Aorta (tissue), 5 donors: ENCODE data around the gene RETREG1. TPM values are rescaled to one million over a fixed set of nuclear protein-coding genes. Genes with fewer than 3 reads are reported as not detected.

Experiments
- ATAC-seq: fragments of 200-7000 bp; cut with Tn5 transposase; one replicate; pipeline ENCODE4 v1.9.1; 2022; ENCODE audit warnings: moderate library complexity; ENCODE audit not compliant: low FRiP score
- DNase-seq, 2 donors: peaks; one replicate each; pipeline ENCODE4 v3.0.0-alpha.2; 2020
- H3K27ac ChIP-seq, 2 donors: one replicate each; pipeline ENCODE4 v1.5.1; 2013; ENCODE audit warnings: low read length in 2 of 2, mild to moderate bottlenecking in 2 of 2, moderate library complexity in 2 of 2, control low read depth in 1 of 2, inconsistent platforms in 1 of 2, low read depth in 1 of 2
- H3K27me3 ChIP-seq, 2 donors: one replicate each; pipeline ENCODE4 v1.6.1; 2013; ENCODE audit warnings: control low read depth in 1 of 2, low read length in 1 of 2, mild to moderate bottlenecking in 1 of 2, moderate library complexity in 1 of 2; ENCODE audit not compliant: insufficient read depth in 2 of 2, control insufficient read depth in 1 of 2
- H3K36me3 ChIP-seq, 2 donors: one replicate each; pipeline ENCODE4 v1.6.1; 2013; ENCODE audit warnings: control low read depth in 1 of 2, low read length in 1 of 2, mild to moderate bottlenecking in 1 of 2; ENCODE audit not compliant: insufficient read depth in 2 of 2, control insufficient read depth in 1 of 2
- H3K4me1 ChIP-seq, 2 donors: one replicate each; pipeline ENCODE4 v1.6.1; 2013; ENCODE audit warnings: low read length in 2 of 2, control low read depth in 1 of 2, mild to moderate bottlenecking in 1 of 2, moderate library complexity in 1 of 2; ENCODE audit not compliant: insufficient read depth in 2 of 2, control insufficient read depth in 1 of 2
- H3K4me3 ChIP-seq, 2 donors: one replicate each; pipeline ENCODE4 v1.5.1; 2013; ENCODE audit warnings: low read length in 2 of 2, control low read depth in 1 of 2, mild to moderate bottlenecking in 1 of 2
- H3K9me3 ChIP-seq: one replicate; pipeline ENCODE4 v1.6.1; 2013; ENCODE audit warnings: mild to moderate bottlenecking, low read length; ENCODE audit not compliant: control insufficient read depth
- WGBS, 2 donors: extraction: QIAGEN DNeasy Blood & Tissue Kit; methylation state at CpG; one replicate each; pipeline ENCODE4 v1.1.7; 2013; 5-methylcytosine and 5-hydroxymethylcytosine counted together
- intact Hi-C, 2 donors: fragments of 100-400 bp; cut with DNase I; formaldehyde crosslinking; loops; one replicate each; pipeline versions ENCODE4 v1.14.2 to v1.15.0; 2022
- polyA plus RNA-seq, 2 donors: library from polyadenylated mRNA; stranded (reverse); fragments of 200-250 nt; gene quantifications; one replicate each; pipeline ENCODE4 v1.2.3, GENCODE V29; 2013
- total RNA-seq, 2 donors: library from RNA; stranded (reverse); fragmentation: NEBNext Ultra II Directional; extraction: Animal tissue kit (Norgen Biotek cat#: 25700); gene quantifications; one replicate each; pipeline ENCODE4 v1.2.1, GENCODE V29; 2021
- donor health status: healthy with polysubstance abuse.
- donor health status: Bipolar disorder and iron deficiency.
- donor health status: DM: no; HTN: no; CAD: no.
- donor health status: DM: no; HTN: no; CAD: no.
- donor health status: DM: yes; HTN: yes; CAD: no.

Gene RETREG1
- total and polyA plus RNA-seq, 4 donors: 0.56 to 9.7 (median 4.1) TPM

DNA sequence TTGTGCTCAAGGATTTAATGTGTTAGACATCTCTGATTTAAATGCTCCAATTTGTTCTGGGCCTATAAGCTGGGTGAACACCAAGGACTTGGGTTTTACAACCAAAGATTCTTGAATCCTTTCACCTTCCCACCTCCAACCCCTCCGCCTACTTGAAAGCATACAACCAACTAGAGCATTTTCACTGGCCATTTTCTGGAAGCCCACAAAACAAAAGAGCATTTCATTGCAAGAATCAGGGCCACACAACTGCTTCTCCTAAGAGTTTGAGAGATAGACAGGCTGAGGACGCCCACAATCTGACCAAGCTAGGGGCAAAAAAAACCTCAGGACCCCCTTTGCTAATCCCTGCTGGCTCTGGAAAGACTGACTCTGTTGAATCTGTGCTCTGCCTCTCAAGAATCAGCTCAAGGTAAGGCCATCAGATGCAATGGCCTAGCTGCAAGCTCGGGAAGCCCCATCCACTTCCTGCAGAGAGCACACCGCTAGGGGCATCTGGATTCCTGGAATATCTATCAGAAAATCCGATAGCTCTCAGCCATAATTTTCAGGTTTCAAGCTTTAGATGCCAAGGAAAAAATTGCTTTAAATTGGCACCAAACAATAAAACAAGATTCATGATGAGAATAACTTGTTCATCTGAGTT lies 57.7 kb downstream of the RETREG1 start:
- 88 to 91% methylated on average over 5 of the region's 5 CpGs for WGBS, 2 donors
- DNase-seq (no peak), ATAC-seq (no peak)
- Histone ChIP-seq H3K27ac (no peak overlapping the region), H3K27me3 (no peaks in the 10 kb centered on the region), H3K9me3 (no peaks in the 10 kb centered on the region), H3K4me3 (no peak overlapping the region), H3K4me1 (no peaks in the 10 kb centered on the region), H3K36me3 (no peaks in the 10 kb centered on the region)
- intact Hi-C loops: no loop called here

GRCh38 chr5:16557477-16557876 lies 59.3 kb downstream of the RETREG1 start:
- intact Hi-C loops: no loop called here

GRCh38 chr5:16554110-16554509 lies 62.7 kb downstream of the RETREG1 start:
- 89 to 90% methylated on average over 8 of the region's 8 CpGs for WGBS, 2 donors
- no peaks in the 10 kb centered on the region for H3K27me3 ChIP-seq
- H3K4me1 ChIP-seq: no peaks in the 10 kb centered on the region
- intact Hi-C loops: loop anchor here in 1 of 2 donors (5.0 kb wide), 1 partner anchor 67 kb away; no protein-coding TSS in a partner anchor
- ATAC-seq: no peak
- H3K4me3 ChIP-seq: no peak overlapping the region
- no peaks in the 10 kb centered on the region for H3K36me3 ChIP-seq
- no peaks in the 10 kb centered on the region for H3K9me3 ChIP-seq
- H3K27ac ChIP-seq: no peak overlapping the region
- no peak for DNase-seq

More at GRCh38 chr5:16557477-16557876, 59.3 kb downstream of the RETREG1 start:
- Histone ChIP-seq H3K36me3 (no peaks in the 10 kb centered on the region), H3K9me3 (no peaks in the 10 kb centered on the region), H3K4me1 (no peaks in the 10 kb centered on the region), H3K27ac (no peak overlapping the region), H3K4me3 (no peak overlapping the region), H3K27me3 (no peaks in the 10 kb centered on the region)
- ATAC-seq (no peak), DNase-seq (no peak)
- 90 to 93% methylated on average over 4 of the region's 4 CpGs for WGBS, 2 donors

- DNase-seq (peak; percentile 75 to 88), ATAC-seq (peak; percentile 71)
- Histone ChIP-seq H3K27me3 (no peaks in the 10 kb centered on the region), H3K27ac (no peak overlapping the region), H3K4me1 (no peaks in the 10 kb centered on the region), H3K36me3 (no peaks in the 10 kb centered on the region), H3K9me3 (no peaks in the 10 kb centered on the region), H3K4me3 (no peak overlapping the region)
- 36 to 43% methylated on average over 7 of the region's 7 CpGs for WGBS, 2 donors
- intact Hi-C loops: loop anchor here (1.0 to 5.0 kb wide), 2 partner anchors 64 to 66 kb away; no protein-coding TSS in a partner anchor
Observed at GRCh38 chr5:16552666-16553343, 64.0 kb downstream of the RETREG1 start.

DNA sequence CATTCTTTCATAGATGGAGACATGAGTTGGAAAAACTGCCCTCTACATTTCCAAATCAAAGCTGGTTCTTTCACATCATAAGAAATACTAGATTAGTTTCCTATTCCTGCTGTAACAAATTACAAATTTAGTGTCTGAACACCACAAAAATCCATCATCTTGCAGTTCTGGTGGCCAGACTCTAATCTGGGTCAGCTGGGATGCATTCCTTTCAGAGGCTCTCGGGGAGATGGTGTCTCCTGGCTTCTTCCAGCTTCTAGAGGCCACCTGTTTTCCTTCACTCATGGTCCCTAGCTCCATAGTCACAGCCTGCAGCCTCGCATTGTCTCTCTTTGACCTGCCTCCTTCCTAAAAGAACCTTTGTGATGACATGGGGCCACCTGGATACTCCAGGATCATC lies 65.2 kb downstream of the RETREG1 start:
- Histone ChIP-seq H3K4me1 (no peaks in the 10 kb centered on the region), H3K9me3 (no peaks in the 10 kb centered on the region), H3K27me3 (no peaks in the 10 kb centered on the region), H3K36me3 (no peaks in the 10 kb centered on the region), H3K4me3 (no peak overlapping the region), H3K27ac (no peak overlapping the region)
- DNase-seq: no peak
- WGBS, 2 donors: 85 to 88% methylated on average over 2 of the region's 2 CpGs
- no peak for ATAC-seq
- intact Hi-C loops: loop anchor here (1.0 to 5.0 kb wide), 2 partner anchors 62 to 64 kb away; no protein-coding TSS in a partner anchor

GRCh38 chr5:16550316-16550952 lies 66.4 kb downstream of the RETREG1 start:
- ATAC-seq (no peak), DNase-seq (no peak)
- Histone ChIP-seq H3K9me3 (no peaks in the 10 kb centered on the region), H3K27ac (no peak overlapping the region), H3K36me3 (no peaks in the 10 kb centered on the region), H3K27me3 (no peaks in the 10 kb centered on the region), H3K4me1 (no peaks in the 10 kb centered on the region), H3K4me3 (no peak overlapping the region)
- WGBS, 2 donors: 67 to 75% methylated on average over 7 of the region's 7 CpGs
- intact Hi-C loops: loop anchor here in 1 of 2 donors (5.0 kb wide), 1 partner anchor 63 kb away; no protein-coding TSS in a partner anchor

GRCh38 chr5:16549491-16550206 lies 67.1 kb downstream of the RETREG1 start:
- H3K9me3 ChIP-seq: no peaks in the 10 kb centered on the region
- no peak for DNase-seq
- 88 to 90% methylated on average over 5 of the region's 5 CpGs for WGBS, 2 donors
- no peaks in the 10 kb centered on the region for H3K27me3 ChIP-seq
- H3K36me3 ChIP-seq: no peaks in the 10 kb centered on the region
- no peak overlapping the region for H3K4me3 ChIP-seq
- H3K27ac ChIP-seq: no peak overlapping the region
- no peak for ATAC-seq
- intact Hi-C loops: loop anchor here in 1 of 2 donors (5.0 kb wide), 1 partner anchor 62 kb away; no protein-coding TSS in a partner anchor
- H3K4me1 ChIP-seq: no peaks in the 10 kb centered on the region

GRCh38 chr5:16548812-16549211 lies 68.0 kb downstream of the RETREG1 start:
- H3K4me1 ChIP-seq: no peaks in the 10 kb centered on the region
- intact Hi-C loops: no loop called here
- H3K27me3 ChIP-seq: no peaks in the 10 kb centered on the region
- WGBS, 2 donors: 80 to 83% methylated on average over 3 of the region's 3 CpGs
- no peak overlapping the region for H3K4me3 ChIP-seq
- H3K36me3 ChIP-seq: no peaks in the 10 kb centered on the region
- H3K9me3 ChIP-seq: no peaks in the 10 kb centered on the region
- no peak for DNase-seq
- no peak overlapping the region for H3K27ac ChIP-seq
- ATAC-seq: no peak
